ENCODE data around the gene MYZAP. TPM values are rescaled to one million over a fixed set of nuclear protein-coding genes. Genes with fewer than 3 reads are reported as not detected.
A peak's percentile ranks its signal among the peaks of the same experiment; 100 is the strongest.

Gene MYZAP
- total RNA-seq, 1 experiment from 2014 or later = 5.9 TPM

- DNase-seq = no peak
- H3K9me3 ChIP-seq (ENCODE audit: insufficient read depth, low read depth) = no peaks in the 10 kb centered on the region
- peaks cover 7% of the 10 kb centered on the region for H3F3A ChIP-seq (ENCODE audit: insufficient read depth, low read depth)
- no TSS peak for BruUV-seq (replicated peaks)
- H2AFZ ChIP-seq = no peak overlapping the region
- H3K4me3 ChIP-seq = peak overlapping the region; percentile 78
- TF ChIP-seq EZH2 (IDR thresholded peaks at IDR 0.05; ENCODE audit: low read depth) = no peak
- TF ChIP-seq, protein P1, sequence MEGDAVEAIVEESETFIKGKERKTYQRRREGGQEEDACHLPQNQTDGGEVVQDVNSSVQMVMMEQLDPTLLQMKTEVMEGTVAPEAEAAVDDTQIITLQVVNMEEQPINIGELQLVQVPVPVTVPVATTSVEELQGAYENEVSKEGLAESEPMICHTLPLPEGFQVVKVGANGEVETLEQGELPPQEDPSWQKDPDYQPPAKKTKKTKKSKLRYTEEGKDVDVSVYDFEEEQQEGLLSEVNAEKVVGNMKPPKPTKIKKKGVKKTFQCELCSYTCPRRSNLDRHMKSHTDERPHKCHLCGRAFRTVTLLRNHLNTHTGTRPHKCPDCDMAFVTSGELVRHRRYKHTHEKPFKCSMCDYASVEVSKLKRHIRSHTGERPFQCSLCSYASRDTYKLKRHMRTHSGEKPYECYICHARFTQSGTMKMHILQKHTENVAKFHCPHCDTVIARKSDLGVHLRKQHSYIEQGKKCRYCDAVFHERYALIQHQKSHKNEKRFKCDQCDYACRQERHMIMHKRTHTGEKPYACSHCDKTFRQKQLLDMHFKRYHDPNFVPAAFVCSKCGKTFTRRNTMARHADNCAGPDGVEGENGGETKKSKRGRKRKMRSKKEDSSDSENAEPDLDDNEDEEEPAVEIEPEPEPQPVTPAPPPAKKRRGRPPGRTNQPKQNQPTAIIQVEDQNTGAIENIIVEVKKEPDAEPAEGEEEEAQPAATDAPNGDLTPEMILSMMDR (conservative IDR thresholded peaks at IDR 0.05) = no peak
- H3K9me2 ChIP-seq (ENCODE audit: insufficient read depth) = no peaks in the 10 kb centered on the region
- no peaks in the 10 kb centered on the region for H4K20me1 ChIP-seq (ENCODE audit: insufficient read depth)
- intact Hi-C loops (cut with micrococcal nuclease; ENCODE audit: unreplicated experiment) = loop anchor here (2.0 kb wide), 1 partner anchor 14 kb away; no protein-coding TSS in a partner anchor
- POLR2A ChIA-PET (ENCODE audit: unreplicated experiment) = interaction anchor here (0.5 kb wide), 1 partner anchor 17 kb away, joined by 4 read pairs; no protein-coding TSS in a partner anchor
- H3K27ac ChIP-seq = 0 out of 2 replicates have a peak overlapping the region, but pooled peaks have one; percentile 46
- no peaks in the 10 kb centered on the region for H3K27me3 ChIP-seq (ENCODE audit: insufficient read depth, low read depth)
- CTCF ChIA-PET = no interaction called here
- no peaks in the 10 kb centered on the region; the same call in 1 of the 2 replicates for H3K36me3 ChIP-seq (ENCODE audit: low read depth)
- peaks cover 54% of the 10 kb centered on the region for H3K79me2 ChIP-seq (ENCODE audit: low read depth)
- H3K4me2 ChIP-seq = peak overlapping the region; percentile 92
- peaks cover 81% of the 10 kb centered on the region for H3K4me1 ChIP-seq (replicated peaks; ENCODE audit: insufficient read depth)
These were observed 1.2 kb downstream of the MYZAP start for GRCh38 chr15:57592836-57593420.

DNA sequence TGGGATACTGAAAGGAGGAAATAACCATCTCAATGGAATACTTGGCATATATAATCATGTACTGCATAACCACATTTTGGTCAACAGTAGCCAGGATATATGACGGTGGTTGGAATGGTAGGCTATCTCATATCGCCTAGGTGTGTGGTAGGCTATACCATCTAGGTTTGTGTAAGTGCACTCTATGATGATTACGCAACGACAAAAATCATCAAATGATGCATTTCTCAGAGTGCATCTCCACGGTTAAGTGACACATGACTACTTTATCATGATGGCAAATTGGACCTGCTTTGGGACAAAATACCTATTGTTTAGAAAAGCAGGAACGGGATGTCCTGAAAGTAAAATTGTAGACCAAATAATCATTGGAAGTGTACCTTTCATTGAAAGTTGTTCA, 2.8 kb downstream of the MYZAP start:
- no peaks in the 10 kb centered on the region for H4K20me1 ChIP-seq (ENCODE audit: insufficient read depth)
- H3K9me3 ChIP-seq (ENCODE audit: insufficient read depth, low read depth) = no peaks in the 10 kb centered on the region
- peak overlapping the region; percentile 44; the same call in 1 of the 2 replicates for H3K4me2 ChIP-seq
- BruUV-seq (replicated peaks) = no TSS peak
- H3K27ac ChIP-seq = peak overlapping the region; percentile 44; the same call in 1 of the 2 replicates
- ChIA-PET POLR2A (ENCODE audit: unreplicated experiment) (no interaction called here), CTCF (no interaction called here)
- H3K4me3 ChIP-seq = no peak overlapping the region
- H3K27me3 ChIP-seq (ENCODE audit: insufficient read depth, low read depth) = no peaks in the 10 kb centered on the region
- peaks cover 71% of the 10 kb centered on the region for H3K4me1 ChIP-seq (replicated peaks; ENCODE audit: insufficient read depth)
- intact Hi-C loops (cut with micrococcal nuclease; ENCODE audit: unreplicated experiment) = no loop called here
- TF ChIP-seq, protein P1 (conservative IDR thresholded peaks at IDR 0.05) = no peak
- TF ChIP-seq EZH2 (IDR thresholded peaks at IDR 0.05; ENCODE audit: low read depth) = no peak
- H3K36me3 ChIP-seq (ENCODE audit: low read depth) = no peaks in the 10 kb centered on the region; the same call in 1 of the 2 replicates
- H3F3A ChIP-seq (ENCODE audit: insufficient read depth, low read depth) = peaks cover 7% of the 10 kb centered on the region
- peaks cover 61% of the 10 kb centered on the region for H3K79me2 ChIP-seq (ENCODE audit: low read depth)
- H2AFZ ChIP-seq = no peak overlapping the region
- H3K9me2 ChIP-seq (ENCODE audit: insufficient read depth) = no peaks in the 10 kb centered on the region
- no peak for DNase-seq

GRCh38 chr15:57595011-57595866, 3.5 kb downstream of the MYZAP start:
- H3K27ac ChIP-seq = peak overlapping the region; percentile 44; the same call in 1 of the 2 replicates
- peaks cover 63% of the 10 kb centered on the region for H3K79me2 ChIP-seq (ENCODE audit: low read depth)
- intact Hi-C loops (cut with micrococcal nuclease; ENCODE audit: unreplicated experiment) = no loop called here
- no peak overlapping the region for H3K4me3 ChIP-seq
- no peaks in the 10 kb centered on the region; the same call in 1 of the 2 replicates for H3K36me3 ChIP-seq (ENCODE audit: low read depth)
- H3K9me2 ChIP-seq (ENCODE audit: insufficient read depth) = no peaks in the 10 kb centered on the region
- peak overlapping the region; percentile 44 for H3K4me2 ChIP-seq
- DNase-seq = peak in 1 of 2 experiments; percentile 76
- ChIA-PET POLR2A (ENCODE audit: unreplicated experiment) (no interaction called here), CTCF (no interaction called here)
- TF ChIP-seq, protein P1 (conservative IDR thresholded peaks at IDR 0.05) = no peak
- no peak for TF ChIP-seq EZH2 (IDR thresholded peaks at IDR 0.05; ENCODE audit: low read depth)
- H3K4me1 ChIP-seq (replicated peaks; ENCODE audit: insufficient read depth) = peaks cover 63% of the 10 kb centered on the region
- no TSS peak for BruUV-seq (replicated peaks)
- no peaks in the 10 kb centered on the region for H4K20me1 ChIP-seq (ENCODE audit: insufficient read depth)
- H3F3A ChIP-seq (ENCODE audit: insufficient read depth, low read depth) = peaks cover 7% of the 10 kb centered on the region
- no peaks in the 10 kb centered on the region for H3K9me3 ChIP-seq (ENCODE audit: insufficient read depth, low read depth)
- H3K27me3 ChIP-seq (ENCODE audit: insufficient read depth, low read depth) = no peaks in the 10 kb centered on the region
- H2AFZ ChIP-seq = no peak overlapping the region

Data from PC-9 (cell line).